NCI-H774 (cell line): ENCODE data around the gene ANKFN1.

Experiments
- DNase-seq: peaks from one replicate; lab custom pipeline; 2025; lab: John Stamatoyannopoulos, UW

ANKFN1 gene

GRCh38 chr17:56152874-56153602 is at the start of gene ANKFN1:
TSS of gene ANKFN1 (plus strand) at chr17:56153475. CDS start at chr17:56212668, 59,193 bp downstream.
- no peak for DNase-seq

GRCh38 chr17:56108811-56109284 is 44.4 kb upstream of the ANKFN1 start:
- DNase-seq = no peak

- DNase-seq = no peak
Observed at GRCh38 chr17:56109836-56110235, 43.4 kb upstream of the ANKFN1 start.

- no peak for DNase-seq
Observed at GRCh38 chr17:56110463-56111135, 42.7 kb upstream of the ANKFN1 start.

GRCh38 chr17:56111706-56112485 is 41.4 kb upstream of the ANKFN1 start:
- no peak for DNase-seq

- DNase-seq = no peak
Observed at GRCh38 chr17:56113486-56113885, 39.8 kb upstream of the ANKFN1 start.

GRCh38 chr17:56114469-56114868 is 38.8 kb upstream of the ANKFN1 start:
- DNase-seq = peak; percentile 14

- no peak for DNase-seq
Observed at GRCh38 chr17:56119191-56119590, 34.1 kb upstream of the ANKFN1 start.

GRCh38 chr17:56119936-56120335 is 33.3 kb upstream of the ANKFN1 start:
- no peak for DNase-seq

- no peak for DNase-seq
Observed at GRCh38 chr17:56121191-56122051, 31.9 kb upstream of the ANKFN1 start.

GRCh38 chr17:56125830-56126819 is 27.1 kb upstream of the ANKFN1 start:
- DNase-seq = no peak

GRCh38 chr17:56130026-56130425 is 23.2 kb upstream of the ANKFN1 start:
- no peak for DNase-seq

GRCh38 chr17:56130631-56131030 is 22.6 kb upstream of the ANKFN1 start:
- DNase-seq = no peak

GRCh38 chr17:56131431-56131830 is 21.8 kb upstream of the ANKFN1 start:
- DNase-seq = no peak

- DNase-seq = no peak
Observed at GRCh38 chr17:56136301-56136700, 17.0 kb upstream of the ANKFN1 start.

- DNase-seq = no peak
Observed at GRCh38 chr17:56141046-56141839, 12.0 kb upstream of the ANKFN1 start.

- no peak for DNase-seq
Observed at GRCh38 chr17:56142325-56142724, 10.9 kb upstream of the ANKFN1 start.

- no peak for DNase-seq
Observed at GRCh38 chr17:56142781-56143180, 10.5 kb upstream of the ANKFN1 start.

- no peak for DNase-seq
Observed at GRCh38 chr17:56144223-56144622, 9.1 kb upstream of the ANKFN1 start.

- DNase-seq = no peak
Observed at GRCh38 chr17:56146534-56146933, 6.7 kb upstream of the ANKFN1 start.
